SU-DHL-6 (cell line): ENCODE measurements around the gene ZFR2.

Source experiments
- H2AFZ ChIP-seq: fragments of 200-600 bp; sonication (generic); 2 replicates; pipeline ENCODE4 v1.6.1; 2014; ENCODE audit warnings: low read depth, mild to moderate bottlenecking, moderate library complexity, mixed read lengths, antibody characterized with exemption, low read length; ENCODE audit not compliant: severe bottlenecking
- H3F3A ChIP-seq: fragments of 200-600 bp; shearing (Covaris generic); 2 replicates; pipeline ENCODE4 v1.6.0; 2016; ENCODE audit warnings: antibody characterized with exemption, mild to moderate bottlenecking; ENCODE audit not compliant: insufficient read depth
- H3K27ac ChIP-seq: fragments of 200-600 bp; sonication (generic); 2 replicates; pipeline ENCODE4 v1.5.1; 2016; ENCODE audit warnings: low read depth, mild to moderate bottlenecking, low read length, moderate library complexity, mixed read lengths
- H3K27me3 ChIP-seq: fragments of 200-600 bp; sonication (generic), shearing (Covaris generic); 2 replicates; pipeline ENCODE4 v1.6.0; 2014; ENCODE audit warnings: mild to moderate bottlenecking, low read length
- H3K36me3 ChIP-seq: fragments of 200-600 bp; sonication (generic); 2 replicates; pipeline ENCODE4 v1.6.1; 2014; ENCODE audit warnings: mild to moderate bottlenecking, low read length, mixed read lengths
- H3K4me2 ChIP-seq: fragments of 300-600, 200-600 bp; shearing (Covaris generic), sonication (generic); 2 replicates; pipeline ENCODE4 v1.6.0; 2014; ENCODE audit warnings: low read length, low read depth, mild to moderate bottlenecking; ENCODE audit not compliant: poor library complexity, severe bottlenecking
- H3K4me3 ChIP-seq: fragments of 200-600 bp; sonication (generic); 2 replicates; pipeline ENCODE4 v1.5.1; 2014; ENCODE audit warnings: antibody characterized with exemption, low read length, mild to moderate bottlenecking, mixed read lengths; ENCODE audit not compliant: insufficient read depth, poor library complexity, severe bottlenecking
- H3K79me2 ChIP-seq: fragments of 200-600 bp; sonication (generic); 2 replicates; pipeline ENCODE4 v1.6.1; 2014; ENCODE audit warnings: mild to moderate bottlenecking, low read length, moderate library complexity; ENCODE audit not compliant: insufficient read depth
- H3K9ac ChIP-seq: fragments of 200-600 bp; sonication (generic); 2 replicates; pipeline ENCODE4 v1.7.0; 2014; ENCODE audit warnings: mild to moderate bottlenecking, low read length
- H3K9me2 ChIP-seq: fragments of 200-600 bp; sonication (generic); replicated peaks from 2 replicates; pipeline ENCODE4 v1.6.1; 2014; ENCODE audit warnings: low read length; ENCODE audit not compliant: insufficient read depth
- H3K9me3 ChIP-seq: fragments of 200-600 bp; sonication (generic); 2 replicates; pipeline ENCODE4 v1.6.1; 2014; ENCODE audit warnings: low read length, mixed read lengths; ENCODE audit not compliant: insufficient read depth
- H4K20me1 ChIP-seq: fragments of 200-600 bp; sonication (generic); 2 replicates; pipeline ENCODE4 v1.6.1; 2014; ENCODE audit warnings: low read depth, mild to moderate bottlenecking, antibody characterized with exemption, low read length, moderate library complexity, mixed read lengths
- EZH2phosphoT487 ChIP-seq: fragments of 200-600 bp; sonication (generic), shearing (Covaris generic); conservative IDR thresholded peaks from 2 replicates; pipeline ENCODE4 v1.6.1; 2018; ENCODE audit warnings: mild to moderate bottlenecking, antibody characterized with exemption, low read length, moderate library complexity, mixed read lengths
- TF ChIP-seq, protein P1 (sequence below): fragments of 200-600 bp; sonication (generic); IDR thresholded peaks from one replicate; pipeline ENCODE4 v1.5.1; 2017; ENCODE audit warnings: antibody characterized with exemption, mild to moderate bottlenecking, low read length, moderate library complexity; ENCODE audit not compliant: insufficient read depth, poor library complexity, severe bottlenecking

Gene ZFR2

DNA sequence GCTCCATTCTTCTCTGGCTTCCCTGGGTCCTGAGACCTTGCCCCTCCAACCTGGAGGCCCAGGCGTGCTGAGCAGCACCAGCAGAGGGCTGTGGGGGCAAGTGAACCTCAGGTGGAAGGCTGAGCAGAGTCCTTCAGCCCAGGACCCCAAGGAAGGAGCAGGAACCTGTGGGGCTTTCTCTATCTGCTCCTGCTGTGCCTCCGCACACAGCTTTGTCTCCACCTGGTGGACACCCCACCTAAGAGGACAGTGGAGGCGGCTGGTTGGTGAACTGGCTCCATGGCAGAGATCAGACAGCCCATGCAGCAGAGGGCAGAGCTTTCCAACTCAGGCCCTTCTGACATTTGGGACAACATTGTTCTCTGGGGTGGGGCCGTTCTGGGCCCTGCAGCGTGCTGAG is 19.7 kb downstream of the ZFR2 start:
- no peak overlapping the region for H3K4me2 ChIP-seq
- no peaks in the 10 kb centered on the region for H3K9me2 ChIP-seq
- no peaks in the 10 kb centered on the region for H4K20me1 ChIP-seq
- 0 out of 2 replicates have a peak, but pooled peaks cover 3% of the 10 kb centered on the region for H3K27me3 ChIP-seq
- no peak for TF ChIP-seq EZH2phosphoT487
- TF ChIP-seq, protein P1, sequence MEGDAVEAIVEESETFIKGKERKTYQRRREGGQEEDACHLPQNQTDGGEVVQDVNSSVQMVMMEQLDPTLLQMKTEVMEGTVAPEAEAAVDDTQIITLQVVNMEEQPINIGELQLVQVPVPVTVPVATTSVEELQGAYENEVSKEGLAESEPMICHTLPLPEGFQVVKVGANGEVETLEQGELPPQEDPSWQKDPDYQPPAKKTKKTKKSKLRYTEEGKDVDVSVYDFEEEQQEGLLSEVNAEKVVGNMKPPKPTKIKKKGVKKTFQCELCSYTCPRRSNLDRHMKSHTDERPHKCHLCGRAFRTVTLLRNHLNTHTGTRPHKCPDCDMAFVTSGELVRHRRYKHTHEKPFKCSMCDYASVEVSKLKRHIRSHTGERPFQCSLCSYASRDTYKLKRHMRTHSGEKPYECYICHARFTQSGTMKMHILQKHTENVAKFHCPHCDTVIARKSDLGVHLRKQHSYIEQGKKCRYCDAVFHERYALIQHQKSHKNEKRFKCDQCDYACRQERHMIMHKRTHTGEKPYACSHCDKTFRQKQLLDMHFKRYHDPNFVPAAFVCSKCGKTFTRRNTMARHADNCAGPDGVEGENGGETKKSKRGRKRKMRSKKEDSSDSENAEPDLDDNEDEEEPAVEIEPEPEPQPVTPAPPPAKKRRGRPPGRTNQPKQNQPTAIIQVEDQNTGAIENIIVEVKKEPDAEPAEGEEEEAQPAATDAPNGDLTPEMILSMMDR = no peak
- H2AFZ ChIP-seq = no peak overlapping the region
- H3K36me3 ChIP-seq = no peaks in the 10 kb centered on the region
- no peaks in the 10 kb centered on the region for H3K79me2 ChIP-seq
- H3K27ac ChIP-seq = no peak overlapping the region
- no peaks in the 10 kb centered on the region for H3F3A ChIP-seq
- H3K9me3 ChIP-seq = peaks cover 8% of the 10 kb centered on the region; the same call in 1 of the 2 replicates
- no peak overlapping the region for H3K9ac ChIP-seq
- H3K4me3 ChIP-seq = no peak overlapping the region

DNA sequence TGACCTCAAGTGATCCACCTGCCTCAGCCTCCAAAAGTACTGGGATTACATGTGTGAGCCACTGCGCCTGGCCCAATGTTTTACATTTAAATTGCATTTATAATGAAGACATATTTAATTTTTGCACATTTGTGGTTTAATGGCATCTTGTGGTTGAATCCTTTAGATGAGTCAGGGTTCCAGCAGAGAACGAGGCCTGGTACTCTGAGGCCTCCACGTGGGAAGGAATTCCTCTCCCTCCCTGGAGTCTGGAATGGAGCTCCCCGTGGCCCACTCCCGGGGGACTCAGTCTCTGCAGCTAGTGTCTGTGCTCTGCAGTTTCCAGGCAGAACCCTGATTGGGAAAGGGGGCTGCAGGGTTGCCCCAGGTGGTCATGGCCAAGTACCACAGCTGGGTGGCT is 24.2 kb downstream of the ZFR2 start:
- Histone ChIP-seq H3K9me3 (no peaks in the 10 kb centered on the region), H3K4me3 (no peak overlapping the region), H3K27me3 (0 out of 2 replicates have a peak, but pooled peaks cover 3% of the 10 kb centered on the region), H3K9ac (no peak overlapping the region), H3K79me2 (no peaks in the 10 kb centered on the region), H2AFZ (no peak overlapping the region), H3F3A (no peaks in the 10 kb centered on the region), H3K9me2 (no peaks in the 10 kb centered on the region), H4K20me1 (no peaks in the 10 kb centered on the region), H3K36me3 (no peaks in the 10 kb centered on the region), H3K4me2 (no peak overlapping the region), H3K27ac (no peak overlapping the region)
- TF ChIP-seq, protein P1 = no peak
- no peak for TF ChIP-seq EZH2phosphoT487

DNA sequence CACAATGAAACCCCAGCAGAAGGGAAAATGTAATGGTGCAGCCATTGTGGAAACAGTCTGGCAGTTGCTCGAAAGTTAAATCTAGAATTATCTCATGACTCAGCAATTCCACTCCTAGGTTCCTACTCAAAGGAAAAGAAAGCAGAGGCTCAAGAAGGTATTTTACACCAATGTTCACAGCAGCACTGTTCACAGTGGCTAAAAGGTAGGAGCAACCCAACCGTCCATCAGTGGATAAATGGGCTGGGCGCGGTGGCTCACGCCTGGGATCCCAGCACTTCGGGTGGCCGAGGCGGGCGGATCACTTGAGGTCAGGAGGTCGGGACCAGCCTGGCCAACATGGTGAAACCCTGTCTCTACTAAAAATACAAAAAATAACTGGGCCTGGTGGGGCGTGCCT is 25.9 kb downstream of the ZFR2 start:
- no peaks in the 10 kb centered on the region for H3F3A ChIP-seq
- no peak overlapping the region for H3K9ac ChIP-seq
- H3K36me3 ChIP-seq = no peaks in the 10 kb centered on the region
- no peaks in the 10 kb centered on the region for H3K9me2 ChIP-seq
- H3K4me2 ChIP-seq = no peak overlapping the region
- no peak overlapping the region for H3K4me3 ChIP-seq
- peaks cover 1% of the 10 kb centered on the region; the same call in 1 of the 2 replicates for H3K9me3 ChIP-seq
- no peak overlapping the region for H2AFZ ChIP-seq
- no peak for TF ChIP-seq EZH2phosphoT487
- TF ChIP-seq, protein P1 = no peak
- H3K27ac ChIP-seq = no peak overlapping the region
- no peaks in the 10 kb centered on the region for H3K79me2 ChIP-seq
- 0 out of 2 replicates have a peak, but pooled peaks cover 3% of the 10 kb centered on the region for H3K27me3 ChIP-seq
- no peaks in the 10 kb centered on the region for H4K20me1 ChIP-seq
